Activated naive CD4-positive, alpha-beta T cell treated with anti-CD3 and anti-CD28 coated beads, Interleukin-2, amount 50 U/mL, for 72 hours (primary cell): ENCODE measurements around the gene MAF. TPM values are rescaled to one million over a fixed set of nuclear protein-coding genes. Genes with fewer than 3 reads are reported as not detected.

Experiments used
- ATAC-seq, 2 donors: fragments of 150-1000 bp; cut with Tn5 transposase; 2 replicates each; pipeline ENCODE4 v1.10.0; 2021; ENCODE audit warnings: mild to moderate bottlenecking in 2 of 2, moderate library complexity in 2 of 2
- DNase-seq, 2 donors: peaks; one replicate each; pipeline ENCODE4 v3.0.0; 2021 to 2022; ENCODE audit warnings: low spot score in 2 of 2
- H3K27ac Mint-ChIP-seq, 2 donors: one replicate each; pipeline ENCODE4 v1.8.0; 2022; ENCODE audit warnings: mild to moderate bottlenecking in 2 of 2, mixed read lengths in 2 of 2
- H3K36me3 Mint-ChIP-seq, 2 donors: one replicate each; pipeline ENCODE4 v1.8.0; 2022; ENCODE audit warnings: mixed read lengths in 2 of 2
- H3K9me3 Mint-ChIP-seq, 2 donors: one replicate each; pipeline ENCODE4 v1.8.0; 2022; ENCODE audit warnings: mixed read lengths in 2 of 2
- total RNA-seq, 2 donors: library from RNA; stranded (reverse); gene quantifications; one replicate each; pipeline ENCODE4 v1.2.3, GENCODE V29; 2022

MAF gene
- total RNA-seq, 2 donors from 2014 or later: 21.8 to 26.1 TPM

DNA sequence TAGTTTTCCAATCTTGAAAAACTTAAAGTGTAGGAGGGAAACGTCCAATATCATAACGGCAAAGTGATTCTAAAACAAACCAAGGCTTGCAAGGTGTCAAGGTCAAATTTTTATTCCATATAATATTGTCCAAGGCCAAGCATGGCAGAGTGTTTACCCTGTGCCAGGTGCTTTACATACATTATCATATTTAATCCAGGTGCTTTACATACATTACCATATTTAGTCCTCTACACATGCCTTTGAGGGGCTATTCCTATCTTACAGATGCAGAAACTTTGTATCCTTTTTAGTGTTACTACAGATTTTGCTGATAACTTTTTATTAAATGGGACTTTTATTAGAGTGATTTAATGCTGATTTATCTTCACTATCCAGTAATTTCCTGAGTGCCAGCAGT is 23.9 kb downstream of the MAF start:
- no peaks in the 10 kb centered on the region for H3K36me3 Mint-ChIP-seq
- ATAC-seq (no peak), DNase-seq (no peak)
- no peak overlapping the region for H3K27ac Mint-ChIP-seq
- H3K9me3 Mint-ChIP-seq: no peaks in the 10 kb centered on the region

- DNase-seq: no peak
- no peaks in the 10 kb centered on the region for H3K36me3 Mint-ChIP-seq
- no peak overlapping the region for H3K27ac Mint-ChIP-seq
- no peak for ATAC-seq
- H3K9me3 Mint-ChIP-seq: no peaks in the 10 kb centered on the region
Measured at GRCh38 chr16:79573884-79574283, 26.7 kb downstream of the MAF start.

DNA sequence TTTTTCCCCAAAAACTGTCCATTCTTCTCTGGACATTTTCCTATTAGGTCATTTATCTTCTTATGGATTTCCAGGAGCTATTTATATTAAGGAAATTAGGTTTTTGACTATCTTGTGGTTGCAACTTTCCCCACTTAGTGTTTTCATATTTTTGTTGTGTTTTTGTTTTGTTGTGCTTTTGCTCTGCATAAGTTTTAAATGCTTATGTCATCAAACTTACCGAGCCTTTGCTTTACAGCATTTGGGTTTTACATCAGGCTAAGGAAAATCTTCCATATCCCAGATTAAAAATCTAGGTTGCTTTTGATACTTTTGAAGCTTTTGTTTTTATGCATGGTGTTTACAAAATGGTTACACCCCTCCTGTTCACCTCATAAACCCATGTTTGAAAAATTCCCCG is 27.5 kb downstream of the MAF start:
- no peaks in the 10 kb centered on the region for H3K9me3 Mint-ChIP-seq
- no peak overlapping the region for H3K27ac Mint-ChIP-seq
- no peak for DNase-seq
- H3K36me3 Mint-ChIP-seq: no peaks in the 10 kb centered on the region
- no peak for ATAC-seq

GRCh38 chr16:79571903-79572535 is 28.5 kb downstream of the MAF start:
- ATAC-seq (no peak), DNase-seq (no peak)
- Mint-ChIP-seq H3K27ac (no peak overlapping the region), H3K9me3 (no peaks in the 10 kb centered on the region), H3K36me3 (no peaks in the 10 kb centered on the region)

GRCh38 chr16:79571065-79571902 is 29.3 kb downstream of the MAF start:
- ATAC-seq (no peak), DNase-seq (no peak)
- no peaks in the 10 kb centered on the region for H3K9me3 Mint-ChIP-seq
- H3K27ac Mint-ChIP-seq: no peak overlapping the region
- no peaks in the 10 kb centered on the region for H3K36me3 Mint-ChIP-seq

GRCh38 chr16:79564671-79565107 is 35.8 kb downstream of the MAF start:
- no peak overlapping the region for H3K27ac Mint-ChIP-seq
- no peaks in the 10 kb centered on the region for H3K36me3 Mint-ChIP-seq
- ATAC-seq (no peak), DNase-seq (no peak)
- no peaks in the 10 kb centered on the region for H3K9me3 Mint-ChIP-seq

DNA sequence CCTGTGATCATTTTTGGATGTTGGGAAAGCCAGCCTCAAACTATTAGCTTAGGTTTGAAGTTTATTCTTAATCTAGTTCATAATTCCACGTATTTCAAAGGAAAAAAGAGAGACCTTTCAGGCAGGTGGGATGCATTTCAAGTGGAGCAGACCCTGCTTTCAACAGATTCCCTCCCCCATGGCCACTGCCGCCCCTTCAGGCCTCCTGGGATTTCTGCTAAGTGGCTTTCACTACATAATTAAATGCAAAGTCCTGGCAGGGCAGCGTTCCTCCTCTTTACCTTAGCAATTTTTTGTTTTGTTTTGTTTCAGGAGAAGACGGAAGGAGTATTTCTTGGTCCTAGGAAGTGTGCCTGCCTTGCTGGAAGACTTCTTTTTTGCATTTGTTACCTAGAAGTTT is 36.6 kb downstream of the MAF start:
- Mint-ChIP-seq H3K9me3 (no peaks in the 10 kb centered on the region), H3K27ac (no peak overlapping the region), H3K36me3 (no peaks in the 10 kb centered on the region)
- no peak for ATAC-seq
- DNase-seq: no peak

GRCh38 chr16:79562166-79562823 is 38.2 kb downstream of the MAF start:
- ATAC-seq (no peak), DNase-seq (no peak)
- Mint-ChIP-seq H3K36me3 (no peaks in the 10 kb centered on the region), H3K27ac (no peak overlapping the region), H3K9me3 (no peaks in the 10 kb centered on the region)

GRCh38 chr16:79561729-79562128 is 38.8 kb downstream of the MAF start:
- DNase-seq (no peak), ATAC-seq (no peak)
- Mint-ChIP-seq H3K27ac (no peak overlapping the region), H3K36me3 (no peaks in the 10 kb centered on the region), H3K9me3 (no peaks in the 10 kb centered on the region)

GRCh38 chr16:79560923-79561322 is 39.6 kb downstream of the MAF start:
- ATAC-seq: no peak
- Mint-ChIP-seq H3K9me3 (peaks cover 0 to 6% of the 10 kb centered on the region in 2 donors), H3K27ac (no peak overlapping the region), H3K36me3 (no peaks in the 10 kb centered on the region)
- DNase-seq: no peak

GRCh38 chr16:79560318-79560717 is 40.2 kb downstream of the MAF start:
- peaks cover 0 to 6% of the 10 kb centered on the region in 2 donors for H3K9me3 Mint-ChIP-seq
- no peak for DNase-seq
- no peak for ATAC-seq
- H3K36me3 Mint-ChIP-seq: peaks cover 0 to 2% of the 10 kb centered on the region in 2 donors
- no peak overlapping the region for H3K27ac Mint-ChIP-seq

DNA sequence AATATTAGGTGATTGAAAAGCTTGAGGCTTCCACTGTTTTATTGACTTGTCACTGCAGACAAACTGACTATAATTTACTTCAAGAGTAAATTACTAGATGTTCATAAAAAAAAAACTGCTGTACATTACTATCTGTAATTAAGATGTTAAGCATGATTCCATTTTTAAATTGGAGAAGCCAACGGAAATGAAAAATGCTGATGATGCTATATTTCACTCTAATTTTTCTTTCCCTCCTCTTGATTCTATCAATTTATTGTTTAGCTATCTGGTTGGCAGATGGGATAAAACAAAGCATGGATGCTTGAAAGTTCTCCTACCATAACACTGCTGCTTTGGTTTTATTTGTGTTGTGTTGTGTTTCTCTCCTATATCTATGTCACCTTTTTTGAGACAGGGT is 41.0 kb downstream of the MAF start:
- peaks cover 0 to 8% of the 10 kb centered on the region in 2 donors for H3K36me3 Mint-ChIP-seq
- peaks cover 0 to 6% of the 10 kb centered on the region in 2 donors for H3K9me3 Mint-ChIP-seq
- DNase-seq (no peak), ATAC-seq (no peak)
- no peak overlapping the region for H3K27ac Mint-ChIP-seq

DNA sequence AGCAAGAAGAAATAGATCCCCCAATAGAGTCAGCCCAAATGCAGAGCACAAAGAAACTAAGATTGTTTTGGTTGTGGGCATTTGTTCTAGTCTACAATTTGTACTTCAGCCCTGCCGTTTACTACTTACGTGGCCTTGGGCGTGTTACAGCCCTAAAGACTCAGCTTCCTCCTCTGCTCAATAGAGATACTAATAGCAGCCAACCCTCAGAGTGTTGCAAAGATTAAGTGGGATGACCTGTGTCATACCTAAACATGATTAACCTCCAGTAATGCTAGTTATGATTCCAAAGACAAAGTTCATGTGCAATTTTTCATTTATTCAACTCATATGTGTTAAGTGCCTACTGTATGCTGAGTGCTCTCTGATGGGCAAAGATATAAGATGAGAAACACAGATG is 43.1 kb downstream of the MAF start:
- ATAC-seq (no peak), DNase-seq (no peak)
- peaks cover 0 to 8% of the 10 kb centered on the region in 2 donors for H3K36me3 Mint-ChIP-seq
- peaks cover 0 to 6% of the 10 kb centered on the region in 2 donors for H3K9me3 Mint-ChIP-seq
- no peak overlapping the region for H3K27ac Mint-ChIP-seq

- Mint-ChIP-seq H3K36me3 (peaks cover 0 to 8% of the 10 kb centered on the region in 2 donors), H3K27ac (no peak overlapping the region), H3K9me3 (peaks cover 0 to 6% of the 10 kb centered on the region in 2 donors)
- DNase-seq (no peak), ATAC-seq (no peak)
Measured at GRCh38 chr16:79554912-79555311, 45.6 kb downstream of the MAF start.

DNA sequence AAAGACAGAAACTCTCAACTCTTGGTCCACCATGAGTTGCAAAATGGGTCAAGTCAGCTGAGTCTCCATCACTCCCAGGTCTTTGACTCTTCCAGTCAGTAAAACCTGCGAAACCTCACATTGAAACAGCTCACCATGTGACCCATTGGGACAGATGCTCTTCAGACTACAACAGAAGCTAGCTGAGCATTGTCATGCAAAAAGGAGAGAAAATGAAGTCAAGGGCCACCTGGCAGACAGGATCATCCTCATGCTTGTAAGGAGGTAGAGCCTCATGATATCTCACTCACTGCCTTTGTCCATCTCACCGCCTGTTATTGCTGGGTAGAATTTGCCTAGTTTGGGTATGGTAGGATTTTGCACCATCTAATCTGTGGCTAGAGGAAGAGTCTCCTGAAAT is 50.2 kb downstream of the MAF start:
- Mint-ChIP-seq H3K9me3 (no peaks in the 10 kb centered on the region), H3K27ac (no peak overlapping the region), H3K36me3 (peaks cover 0 to 6% of the 10 kb centered on the region in 2 donors)
- ATAC-seq: no peak
- no peak for DNase-seq

DNA sequence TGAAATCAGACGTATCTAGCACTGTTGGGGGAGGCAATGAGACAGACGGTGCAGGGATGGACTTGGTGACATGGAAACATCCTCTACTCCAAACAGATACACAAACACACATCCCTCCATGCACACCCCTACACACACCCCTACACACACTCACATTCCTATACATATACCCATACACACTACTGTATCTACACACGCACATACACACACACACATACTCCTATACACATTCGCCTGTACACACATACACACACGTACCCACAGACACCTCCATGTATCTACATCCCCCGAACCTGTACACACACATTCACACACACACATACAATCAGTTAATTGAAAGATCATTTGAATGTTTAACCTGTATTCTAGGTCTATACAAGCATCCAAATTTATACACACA is 53.5 kb downstream of the MAF start:
- Mint-ChIP-seq H3K36me3 (no peaks in the 10 kb centered on the region), H3K9me3 (peaks cover 0 to 4% of the 10 kb centered on the region in 2 donors), H3K27ac (no peak overlapping the region)
- DNase-seq (no peak), ATAC-seq (no peak)
